CD4-positive, alpha-beta T cell treated with Interleukin-21 for 1 hour (primary cell): ENCODE results near the gene EIF4E3.

Source experiments
- DNase-seq: peaks from one replicate; pipeline ENCODE4 v3.0.0-alpha.2; 2020

EIF4E3 gene

DNA sequence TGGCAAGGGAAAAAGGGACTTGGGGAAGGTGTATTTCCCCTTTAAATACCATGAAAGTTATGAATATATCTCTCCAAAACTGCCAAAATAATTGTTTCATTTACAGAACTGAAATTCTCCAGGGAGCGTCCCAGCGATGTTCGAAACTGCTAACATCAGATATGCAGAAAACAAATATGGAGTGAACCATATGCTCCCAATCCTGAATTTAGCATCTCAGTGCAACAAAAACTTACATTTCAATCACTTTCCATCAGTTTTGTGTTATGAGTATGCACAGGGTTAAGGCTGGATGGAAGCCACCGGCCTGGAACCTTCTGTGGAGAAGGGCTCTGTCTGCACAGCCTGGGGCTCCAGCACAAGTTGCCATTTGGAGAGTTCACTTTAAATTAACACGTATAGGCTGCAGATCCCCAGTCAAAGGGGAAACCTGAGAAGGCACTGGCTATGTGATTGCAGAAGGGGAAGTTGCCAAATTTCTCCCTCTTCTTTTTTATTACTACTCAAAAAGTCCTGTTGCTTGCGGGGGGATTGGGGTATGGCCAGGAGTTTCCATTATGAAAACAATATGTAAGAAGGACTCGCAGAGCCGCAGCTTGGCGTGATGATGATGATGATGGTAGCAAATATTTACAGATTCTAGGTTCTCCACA lies 84.7 kb downstream of the EIF4E3 start:
- no peak for DNase-seq

DNA sequence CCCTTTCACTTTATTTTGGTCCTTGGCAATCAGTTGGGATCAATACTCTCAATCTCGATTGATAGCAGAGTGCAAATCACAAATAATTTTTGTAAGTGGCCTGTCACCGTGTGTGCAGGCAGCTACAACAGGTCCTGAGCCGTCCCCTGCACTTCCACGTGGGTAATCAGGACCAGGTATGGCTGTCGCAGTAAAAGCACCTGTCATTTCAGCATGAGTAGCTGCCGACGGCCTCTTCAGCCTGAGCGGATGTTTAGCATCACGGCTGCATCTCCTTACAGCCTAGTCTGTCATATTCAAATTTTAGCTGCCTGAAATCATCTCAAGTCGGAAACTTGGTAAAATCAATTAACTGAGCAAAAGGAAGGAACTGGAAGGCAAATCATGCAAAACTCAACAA lies 88.7 kb downstream of the EIF4E3 start:
- DNase-seq = no peak

DNA sequence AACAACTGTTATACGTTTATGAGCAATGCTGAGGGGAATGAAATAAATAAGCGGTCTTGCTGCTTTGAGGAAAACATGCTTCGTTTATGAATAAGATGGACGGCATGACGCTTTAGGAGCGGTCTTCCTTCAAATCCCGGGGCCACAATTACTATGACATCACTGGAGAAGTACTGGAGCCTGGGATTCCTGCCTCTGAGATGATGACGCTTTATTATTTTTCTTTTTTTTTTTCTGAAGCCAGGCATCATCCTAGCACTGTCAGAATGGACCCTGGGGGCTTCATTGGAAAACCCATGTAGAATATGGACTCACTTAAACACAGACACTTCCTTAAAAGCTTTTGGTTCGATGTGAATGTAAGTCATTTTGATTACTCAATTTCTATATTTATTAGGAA lies 89.2 kb downstream of the EIF4E3 start:
- DNase-seq = no peak

DNA sequence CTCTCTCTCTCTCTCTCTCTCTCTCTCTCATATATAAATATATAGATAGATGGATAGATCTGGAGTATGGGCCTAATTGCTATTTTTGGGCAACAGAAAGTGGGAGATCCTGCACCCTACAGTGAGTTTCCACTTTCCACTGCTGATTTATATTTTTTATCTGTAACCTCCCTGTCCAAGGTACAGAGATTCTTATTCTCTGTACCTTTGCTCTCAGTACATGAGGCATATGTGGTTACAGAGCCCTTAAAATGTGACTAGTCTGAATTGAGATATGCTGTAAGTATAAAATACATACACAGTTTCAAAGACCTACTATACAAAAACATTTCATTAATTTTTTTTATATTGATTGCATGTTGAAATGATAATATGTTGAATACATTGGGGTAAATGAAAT lies 90.5 kb downstream of the EIF4E3 start:
- DNase-seq = no peak

GRCh38 chr3:71629711-71630110 lies 95.5 kb downstream of the EIF4E3 start:
- no peak for DNase-seq

DNA sequence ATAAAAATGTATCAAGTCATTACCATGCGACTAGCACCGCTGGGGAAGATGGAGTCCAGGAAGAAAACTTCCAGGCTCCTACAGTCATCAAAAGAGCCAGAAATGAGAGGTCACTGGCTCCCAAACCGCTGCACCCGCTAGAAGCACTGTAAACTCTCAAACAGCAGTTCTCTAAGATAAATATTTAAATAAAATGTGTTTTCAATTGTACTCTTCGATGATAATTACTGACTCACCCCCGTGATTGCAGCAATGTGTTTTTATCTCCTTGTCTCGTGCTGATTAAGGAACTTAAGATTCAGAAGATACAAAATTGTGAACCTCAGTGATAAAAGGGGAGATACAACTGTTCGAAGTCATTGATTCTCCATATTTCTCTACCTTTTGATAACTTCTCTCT lies 95.9 kb downstream of the EIF4E3 start:
- no peak for DNase-seq

DNA sequence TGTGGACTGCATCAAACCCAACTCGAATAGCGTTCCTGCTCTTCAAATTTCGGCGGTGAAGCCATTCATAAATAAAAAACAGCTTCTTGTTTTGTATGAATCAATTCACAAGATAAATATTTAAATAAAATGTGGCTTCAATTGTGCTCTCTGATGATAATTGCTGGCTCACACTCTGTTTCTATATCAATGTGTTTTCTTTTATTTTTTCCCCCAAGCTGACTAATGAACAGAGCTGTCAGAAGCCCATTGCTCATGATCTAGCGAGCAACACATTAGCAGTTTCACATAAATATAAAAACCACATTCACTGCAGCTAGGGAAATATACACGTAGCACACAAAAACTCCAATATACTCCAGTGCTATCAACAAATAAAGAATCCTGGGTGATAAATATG lies 96.7 kb downstream of the EIF4E3 start:
- no peak for DNase-seq

DNA sequence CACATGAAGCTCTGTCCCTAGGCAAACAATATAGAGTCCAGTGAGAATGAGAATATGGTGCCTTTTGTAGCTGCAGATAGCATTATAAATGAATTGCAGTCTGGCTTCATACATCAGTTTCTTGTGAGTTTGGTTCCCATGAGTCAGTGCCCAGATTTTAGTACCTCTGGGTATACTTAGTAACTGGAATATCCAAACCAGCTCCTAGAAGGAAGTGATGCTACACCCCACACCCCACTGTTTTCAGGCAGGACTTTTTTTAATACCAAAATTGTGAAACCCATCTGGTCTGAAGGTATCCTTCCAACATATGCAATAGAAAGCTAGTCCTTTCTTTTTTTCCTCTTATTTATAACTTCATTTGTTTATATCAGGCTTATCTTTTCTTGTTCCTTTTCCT lies 99.5 kb downstream of the EIF4E3 start:
- DNase-seq = no peak
